ENCODE results near the gene ABCC1.

Gene ABCC1

DNA sequence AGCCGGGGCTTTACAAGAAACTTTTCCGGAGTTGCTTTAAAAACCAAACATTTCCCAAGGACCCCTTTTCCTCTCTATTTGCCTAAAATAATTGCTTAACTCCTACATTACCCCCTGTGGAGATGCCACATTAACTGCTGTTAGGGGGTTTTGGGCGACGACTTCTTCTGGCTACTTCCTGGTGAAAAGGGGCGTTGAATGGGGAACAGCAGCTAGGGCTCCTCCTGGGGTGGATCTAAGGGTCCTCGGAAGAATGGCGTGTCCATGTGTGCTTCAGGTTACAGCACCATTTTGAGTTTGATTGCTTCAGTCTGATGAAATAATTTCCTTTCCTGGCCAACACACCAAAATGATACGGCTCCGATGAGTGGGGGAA is 22.0 kb downstream of the ABCC1 start:
- no peaks in the 10 kb centered on the region for H3K4me1 ChIP-seq (ENCODE audit: insufficient read depth, low read length)
- no peak overlapping the region for H2AFZ ChIP-seq (ENCODE audit: low read depth, low read length)
- no peak overlapping the region for H3K4me3 ChIP-seq (ENCODE audit: low read depth in 1 of 2, low read length in 2 of 2)
- no peaks in the 10 kb centered on the region for H3K27me3 ChIP-seq (ENCODE audit: insufficient read depth, low read length, poor library complexity)
- H3K9me3 ChIP-seq (ENCODE audit: insufficient read depth, low read length, severe bottlenecking) = peaks cover 24% of the 10 kb centered on the region
- TF ChIP-seq, protein P1, sequence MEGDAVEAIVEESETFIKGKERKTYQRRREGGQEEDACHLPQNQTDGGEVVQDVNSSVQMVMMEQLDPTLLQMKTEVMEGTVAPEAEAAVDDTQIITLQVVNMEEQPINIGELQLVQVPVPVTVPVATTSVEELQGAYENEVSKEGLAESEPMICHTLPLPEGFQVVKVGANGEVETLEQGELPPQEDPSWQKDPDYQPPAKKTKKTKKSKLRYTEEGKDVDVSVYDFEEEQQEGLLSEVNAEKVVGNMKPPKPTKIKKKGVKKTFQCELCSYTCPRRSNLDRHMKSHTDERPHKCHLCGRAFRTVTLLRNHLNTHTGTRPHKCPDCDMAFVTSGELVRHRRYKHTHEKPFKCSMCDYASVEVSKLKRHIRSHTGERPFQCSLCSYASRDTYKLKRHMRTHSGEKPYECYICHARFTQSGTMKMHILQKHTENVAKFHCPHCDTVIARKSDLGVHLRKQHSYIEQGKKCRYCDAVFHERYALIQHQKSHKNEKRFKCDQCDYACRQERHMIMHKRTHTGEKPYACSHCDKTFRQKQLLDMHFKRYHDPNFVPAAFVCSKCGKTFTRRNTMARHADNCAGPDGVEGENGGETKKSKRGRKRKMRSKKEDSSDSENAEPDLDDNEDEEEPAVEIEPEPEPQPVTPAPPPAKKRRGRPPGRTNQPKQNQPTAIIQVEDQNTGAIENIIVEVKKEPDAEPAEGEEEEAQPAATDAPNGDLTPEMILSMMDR (IDR thresholded peaks at IDR 0.05; ENCODE audit: borderline replicate concordance, extremely low read depth, low read length, poor library complexity, severe bottlenecking) = no peak
- no peak for TF ChIP-seq EZH2 (IDR thresholded peaks at IDR 0.05; ENCODE audit: borderline replicate concordance, low read depth, low read length, severe bottlenecking)
- peaks cover 4% of the 10 kb centered on the region; the same call in 1 of the 2 replicates for H4K20me1 ChIP-seq (ENCODE audit: insufficient read depth, low read length)
- no peak overlapping the region for H3K9ac ChIP-seq (ENCODE audit: low read depth, low read length)
- no peak for ATAC-seq (ENCODE audit: insufficient read depth, low read depth)
- H3K27ac ChIP-seq (ENCODE audit: low read length) = no peak overlapping the region
- H3K79me2 ChIP-seq (ENCODE audit: insufficient read depth, low read length) = peaks cover 93% of the 10 kb centered on the region
- H3K36me3 ChIP-seq (ENCODE audit: insufficient read depth, low read length) = peaks cover 28% of the 10 kb centered on the region
- no peak for DNase-seq
- H3K4me2 ChIP-seq (ENCODE audit: insufficient read depth, low read length) = no peak overlapping the region

DNA sequence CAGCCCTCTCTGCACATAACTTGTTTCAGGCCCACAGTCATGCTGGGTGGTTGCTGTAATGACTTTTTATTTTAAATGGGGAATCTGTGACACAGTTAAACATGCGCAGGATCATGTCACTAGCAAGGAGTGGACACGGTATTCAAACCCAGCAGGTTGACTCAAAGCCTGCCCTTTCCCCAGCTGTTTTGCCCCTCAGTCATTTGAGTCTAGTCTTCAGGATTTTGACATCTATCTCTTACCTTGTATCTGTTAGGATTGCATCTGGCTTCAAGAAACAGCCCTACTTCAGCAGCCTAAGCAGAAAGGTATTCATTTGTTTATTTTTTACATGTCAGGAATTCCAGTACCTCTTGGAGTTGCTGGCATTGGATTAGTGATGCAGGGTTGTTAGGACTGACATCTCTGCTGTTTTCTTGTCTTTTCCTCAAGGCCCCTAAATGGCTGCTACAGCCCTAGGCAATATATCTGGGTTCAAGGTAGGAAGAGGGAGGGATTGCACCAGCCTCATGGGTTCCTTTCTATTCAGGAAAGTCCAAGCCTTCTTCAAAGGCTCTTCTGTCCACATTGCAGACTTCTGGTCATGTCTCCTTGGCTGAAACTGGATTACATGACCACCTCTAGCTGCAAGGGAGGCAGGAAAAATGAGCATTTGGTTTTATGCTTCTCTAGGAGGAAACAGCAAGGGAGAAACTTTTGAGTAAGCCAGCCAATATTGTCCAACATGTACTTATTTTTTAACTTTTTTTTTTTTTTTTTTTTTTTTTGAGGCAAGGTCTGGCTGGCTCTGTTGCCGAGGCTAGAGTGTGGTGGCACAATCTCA is 22.8 kb downstream of the ABCC1 start:
- no peak overlapping the region for H3K9ac ChIP-seq (ENCODE audit: low read depth, low read length)
- TF ChIP-seq, protein P1 (IDR thresholded peaks at IDR 0.05; ENCODE audit: borderline replicate concordance, extremely low read depth, low read length, poor library complexity, severe bottlenecking) = no peak
- TF ChIP-seq EZH2 (IDR thresholded peaks at IDR 0.05; ENCODE audit: borderline replicate concordance, low read depth, low read length, severe bottlenecking) = no peak
- no peak overlapping the region for H3K4me2 ChIP-seq (ENCODE audit: insufficient read depth, low read length)
- H4K20me1 ChIP-seq (ENCODE audit: insufficient read depth, low read length) = peaks cover 4% of the 10 kb centered on the region; the same call in 1 of the 2 replicates
- no peak overlapping the region for H3K27ac ChIP-seq (ENCODE audit: low read length)
- H3K36me3 ChIP-seq (ENCODE audit: insufficient read depth, low read length) = peaks cover 33% of the 10 kb centered on the region
- peaks cover 93% of the 10 kb centered on the region for H3K79me2 ChIP-seq (ENCODE audit: insufficient read depth, low read length)
- H3K4me3 ChIP-seq (ENCODE audit: low read depth in 1 of 2, low read length in 2 of 2) = no peak overlapping the region
- no peaks in the 10 kb centered on the region for H3K27me3 ChIP-seq (ENCODE audit: insufficient read depth, low read length, poor library complexity)
- DNase-seq (no peak), ATAC-seq (ENCODE audit: insufficient read depth, low read depth) (no peak)
- H3K9me3 ChIP-seq (ENCODE audit: insufficient read depth, low read length, severe bottlenecking) = peaks cover 29% of the 10 kb centered on the region
- no peaks in the 10 kb centered on the region for H3K4me1 ChIP-seq (ENCODE audit: insufficient read depth, low read length)
- no peak overlapping the region for H2AFZ ChIP-seq (ENCODE audit: low read depth, low read length)

- DNase-seq (no peak), ATAC-seq (ENCODE audit: insufficient read depth, low read depth) (no peak)
- Histone ChIP-seq H3K79me2 (ENCODE audit: insufficient read depth, low read length) (peaks cover 94% of the 10 kb centered on the region), H3K4me3 (ENCODE audit: low read depth in 1 of 2, low read length in 2 of 2) (no peak overlapping the region), H3K9me3 (ENCODE audit: insufficient read depth, low read length, severe bottlenecking) (peaks cover 38% of the 10 kb centered on the region), H2AFZ (ENCODE audit: low read depth, low read length) (no peak overlapping the region), H4K20me1 (ENCODE audit: insufficient read depth, low read length) (peaks cover 4% of the 10 kb centered on the region; the same call in 1 of the 2 replicates), H3K36me3 (ENCODE audit: insufficient read depth, low read length) (peaks cover 45% of the 10 kb centered on the region), H3K27ac (ENCODE audit: low read length) (no peak overlapping the region), H3K4me1 (ENCODE audit: insufficient read depth, low read length) (no peaks in the 10 kb centered on the region), H3K27me3 (ENCODE audit: insufficient read depth, low read length, poor library complexity) (no peaks in the 10 kb centered on the region), H3K4me2 (ENCODE audit: insufficient read depth, low read length) (no peak overlapping the region), H3K9ac (ENCODE audit: low read depth, low read length) (no peak overlapping the region)
- no peak for TF ChIP-seq EZH2 (IDR thresholded peaks at IDR 0.05; ENCODE audit: borderline replicate concordance, low read depth, low read length, severe bottlenecking)
- TF ChIP-seq, protein P1 (IDR thresholded peaks at IDR 0.05; ENCODE audit: borderline replicate concordance, extremely low read depth, low read length, poor library complexity, severe bottlenecking) = no peak
Measured at GRCh38 chr16:15973421-15973820, 24.0 kb downstream of the ABCC1 start.

All from DND-41 (cell line).